ENCODE measurements around the gene SUSD6. TPM values are rescaled to one million over a fixed set of nuclear protein-coding genes. Genes with fewer than 3 reads are reported as not detected.

SUSD6 gene
- total RNA-seq, 1 experiment from 2014 or later: 3.7 TPM

- no peak overlapping the region; a peak in 2 of 7 replicates for H3K27ac Mint-ChIP-seq
Observed at GRCh38 chr14:69625299-69626131, 14.1 kb downstream of the SUSD6 start.

More at GRCh38 chr14:69625299-69626131, 14.1 kb downstream of the SUSD6 start:
- Mint-ChIP-seq H3K9me3 (no peaks in the 10 kb centered on the region), H3K27me3 (ENCODE audit: low read depth) (no peaks in the 10 kb centered on the region), H3K36me3 (ENCODE audit: insufficient read depth in 1 of 3, low read depth in 3 of 3) (no peaks in the 10 kb centered on the region), H3K4me1 (peaks cover 26 to 28% of the 10 kb centered on the region in 2 experiments), H3K4me3 (no peak overlapping the region)
- H4K8ac ChIP-seq (replicated peaks; ENCODE audit: insufficient read length, low read depth, low read length): no peak overlapping the region
- H3K18ac ChIP-seq (ENCODE audit: insufficient read length, low read depth, low read length): no peak overlapping the region
- H3K4me1 ChIP-seq (ENCODE audit: insufficient read depth, low read length): no peaks in the 10 kb centered on the region
- no CpG with 5 or more reads among the region's 11 CpGs for WGBS (ENCODE audit: extremely low coverage, insufficient read length, low lambda C conversion rate)
- no peak for DNase-seq
- no peaks in the 10 kb centered on the region for H3K23me2 ChIP-seq (ENCODE audit: insufficient read length, low read depth, low read length, poor library complexity, severe bottlenecking)
- no peak overlapping the region for H2BK120ac ChIP-seq (ENCODE audit: low read depth, low read length, poor library complexity, severe bottlenecking)
- H4K20me1 ChIP-seq (ENCODE audit: control insufficient read depth, insufficient read depth, insufficient read length): no peaks in the 10 kb centered on the region
- no peak overlapping the region for H2BK15ac ChIP-seq (ENCODE audit: low read depth, low read length)
- no peak overlapping the region for H2BK5ac ChIP-seq (ENCODE audit: insufficient read length, low read length)
- no peak overlapping the region for H4K5ac ChIP-seq (ENCODE audit: insufficient read length, low read depth, low read length)
- no peak overlapping the region for H2BK20ac ChIP-seq (ENCODE audit: low read depth, low read length, poor library complexity, severe bottlenecking)
- no peak for TF ChIP-seq CTCF (conservative IDR thresholded peaks at IDR 0.05)
- H4K91ac ChIP-seq (ENCODE audit: insufficient read length, low read depth, low read length): no peak overlapping the region
- H3K14ac ChIP-seq (ENCODE audit: insufficient read depth, low read length): no peak overlapping the region
- H3K4me2 ChIP-seq (ENCODE audit: insufficient read depth, insufficient read length, low read length): no peak overlapping the region
- H3K9ac ChIP-seq (ENCODE audit: extremely low read depth, insufficient read length, low read length): no peak overlapping the region
- H3K79me2 ChIP-seq (ENCODE audit: insufficient read depth, low read length): no peaks in the 10 kb centered on the region
- H2BK12ac ChIP-seq (ENCODE audit: insufficient read length, low read depth, low read length): no peak overlapping the region
- no peak overlapping the region for H2AFZ ChIP-seq (ENCODE audit: low read length)
- H3T11ph ChIP-seq (ENCODE audit: low read length): no peak overlapping the region
- no peak overlapping the region for H3K56ac ChIP-seq (ENCODE audit: insufficient read length, low read depth, low read length)
- no peak overlapping the region for H3K27ac ChIP-seq (ENCODE audit: insufficient read length, low read depth, low read length)
- no peak overlapping the region for H2AK5ac ChIP-seq (ENCODE audit: insufficient read length, low read length)
- H3K4ac ChIP-seq (ENCODE audit: low read depth, low read length): no peak overlapping the region
- no peaks in the 10 kb centered on the region for H3K79me1 ChIP-seq (ENCODE audit: insufficient read depth, low read depth, low read length, poor library complexity, severe bottlenecking)
- H3K23ac ChIP-seq (ENCODE audit: insufficient read length, low read depth, low read length): no peak overlapping the region
- H3K27me3 ChIP-seq (ENCODE audit: insufficient read depth, low read length): no peaks in the 10 kb centered on the region
- H3K9me3 ChIP-seq (ENCODE audit: control insufficient read depth, low read depth, low read length): no peaks in the 10 kb centered on the region
